GM18909 (cell line): ENCODE results near the gene SEPHS2.
A peak's percentile ranks its signal among the peaks of the same experiment; 100 is the strongest.
"Not testable (repeated sequence)": the region's sequence is repeated elsewhere in the genome, so short reads cannot be mapped to it uniquely, and the experiment has no call there.

Experiments used
- ATAC-seq: cut with Tn5 transposase; IDR thresholded peaks from one replicate; pipeline ENCODE4 v1.9.1; 2021; ENCODE audit warnings: mild to moderate bottlenecking; ENCODE audit not compliant: unreplicated experiment, poor library complexity

The SEPHS2 gene

GRCh38 chr16:30401768-30402425 lies 43.8 kb downstream of the SEPHS2 start:
- no peak for ATAC-seq

DNA sequence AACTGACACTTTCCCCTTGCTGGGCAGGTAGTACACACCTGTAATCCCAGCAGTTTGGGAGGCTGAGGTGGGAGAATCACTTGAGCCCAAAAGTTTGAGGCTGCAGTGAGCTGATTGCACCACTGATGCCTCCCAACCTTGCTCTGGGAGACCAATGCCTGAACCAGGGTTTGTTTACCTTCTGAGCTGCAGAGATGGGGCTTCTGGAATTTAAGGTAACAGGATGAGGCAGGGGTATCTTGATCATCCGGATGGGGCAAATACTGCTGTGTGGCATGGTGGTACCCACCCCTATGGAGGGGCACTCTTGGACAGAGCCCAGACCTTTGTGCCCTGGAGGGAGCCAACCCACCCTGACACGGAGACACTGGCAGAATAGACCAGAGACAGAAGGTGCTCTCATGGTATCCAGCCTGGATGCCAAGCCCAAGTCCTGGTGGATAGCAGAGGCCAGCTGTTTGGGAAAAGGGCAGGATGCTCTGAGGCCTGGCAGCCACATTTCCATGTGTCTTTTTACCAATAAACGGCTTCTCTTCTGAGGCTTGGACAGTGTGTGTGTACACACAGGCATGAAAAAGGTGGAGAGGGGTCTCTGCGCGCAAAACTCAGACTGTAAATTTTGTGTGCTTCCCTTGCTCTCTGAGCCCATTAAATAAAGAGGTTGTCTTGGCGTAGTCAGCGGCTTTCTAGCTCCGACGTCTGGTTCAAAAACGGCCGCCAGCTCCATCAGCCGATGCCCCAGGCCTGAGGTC lies 46.1 kb downstream of the SEPHS2 start:
- no peak for ATAC-seq

DNA sequence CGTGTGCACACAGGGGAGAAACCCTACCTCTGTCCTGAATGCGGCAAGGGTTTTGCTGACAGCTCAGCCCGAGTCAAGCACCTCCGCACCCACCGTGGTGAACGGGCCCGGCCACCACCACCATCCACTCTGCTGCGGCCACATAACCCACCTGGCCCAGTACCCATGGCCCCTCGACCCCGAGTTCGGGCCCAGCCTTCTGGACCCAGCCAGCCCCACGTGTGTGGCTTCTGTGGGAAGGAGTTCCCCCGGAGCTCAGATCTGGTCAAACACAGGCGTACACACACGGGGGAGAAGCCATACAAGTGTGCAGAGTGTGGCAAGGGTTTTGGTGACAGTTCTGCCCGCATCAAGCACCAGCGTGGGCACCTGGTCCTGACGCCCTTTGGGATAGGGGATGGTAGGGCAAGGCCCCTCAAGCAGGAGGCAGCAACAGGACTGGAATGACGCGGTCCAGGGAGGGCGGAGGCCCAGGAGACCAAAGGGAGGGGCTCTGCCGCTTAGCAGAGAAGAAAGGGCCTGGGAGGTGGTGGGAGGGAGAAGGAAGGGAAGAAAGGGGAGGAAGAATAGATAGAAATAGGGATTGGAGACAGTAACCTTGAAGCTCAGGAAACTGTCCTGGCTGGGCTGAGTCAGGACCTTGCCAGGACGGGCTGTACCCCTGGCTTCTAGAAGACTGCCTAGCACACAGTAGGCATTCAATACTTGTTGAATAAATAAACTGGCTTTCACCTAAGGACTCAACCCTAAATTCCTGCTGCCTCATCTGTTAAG lies 46.8 kb downstream of the SEPHS2 start:
- ATAC-seq: no peak

GRCh38 chr16:30397776-30398660 lies 47.7 kb downstream of the SEPHS2 start:
- ATAC-seq: no peak

DNA sequence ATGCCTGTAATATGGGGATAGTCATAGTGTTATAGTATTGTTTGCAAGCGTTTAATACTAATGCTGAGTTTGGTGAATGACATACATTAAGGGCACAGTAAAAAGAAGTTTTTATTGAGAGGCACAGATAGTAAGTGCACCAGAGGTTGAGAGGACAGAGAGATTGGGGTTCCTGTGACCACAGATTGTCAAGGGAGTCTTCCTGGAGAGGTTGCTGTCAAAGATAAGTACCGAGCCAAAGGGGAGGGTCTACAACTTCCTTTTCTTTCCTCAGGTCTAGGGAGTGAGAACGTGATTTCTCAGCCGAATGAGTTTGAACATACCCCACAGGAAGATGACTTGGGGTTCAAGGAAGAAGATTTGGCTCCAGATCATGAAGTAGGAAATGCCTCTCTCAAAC lies 48.6 kb downstream of the SEPHS2 start:
- ATAC-seq: no peak

GRCh38 chr16:30396627-30397026 lies 49.0 kb downstream of the SEPHS2 start:
- ATAC-seq: not testable (repeated sequence)

DNA sequence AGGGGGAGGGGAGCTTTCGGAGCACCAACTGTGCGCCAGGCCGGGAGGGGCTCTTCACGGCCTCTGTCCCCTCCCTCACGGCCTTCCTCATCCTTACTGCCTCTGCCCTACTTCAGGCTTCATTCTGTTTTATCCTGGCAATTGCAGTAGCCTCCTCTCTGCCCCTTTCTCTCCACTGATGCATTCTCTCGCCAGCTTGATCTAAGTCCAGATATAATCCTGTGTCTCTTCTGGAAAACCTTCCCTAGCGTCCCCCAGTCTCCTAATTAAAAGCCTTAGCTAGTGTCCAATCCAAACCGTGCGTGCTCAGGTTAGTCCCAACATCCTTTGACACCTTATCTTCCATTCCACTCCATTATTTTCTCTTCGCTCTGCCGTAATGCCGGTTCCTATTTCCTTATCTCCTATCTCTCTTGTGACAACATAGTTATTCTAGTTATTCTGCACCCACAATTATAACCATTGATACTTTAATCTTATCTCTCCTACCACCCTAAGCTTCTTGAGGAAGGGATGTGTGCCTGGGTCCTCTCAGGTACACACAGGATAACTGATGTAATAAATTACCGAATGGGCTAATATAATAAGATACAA lies 49.6 kb downstream of the SEPHS2 start:
- no peak for ATAC-seq

DNA sequence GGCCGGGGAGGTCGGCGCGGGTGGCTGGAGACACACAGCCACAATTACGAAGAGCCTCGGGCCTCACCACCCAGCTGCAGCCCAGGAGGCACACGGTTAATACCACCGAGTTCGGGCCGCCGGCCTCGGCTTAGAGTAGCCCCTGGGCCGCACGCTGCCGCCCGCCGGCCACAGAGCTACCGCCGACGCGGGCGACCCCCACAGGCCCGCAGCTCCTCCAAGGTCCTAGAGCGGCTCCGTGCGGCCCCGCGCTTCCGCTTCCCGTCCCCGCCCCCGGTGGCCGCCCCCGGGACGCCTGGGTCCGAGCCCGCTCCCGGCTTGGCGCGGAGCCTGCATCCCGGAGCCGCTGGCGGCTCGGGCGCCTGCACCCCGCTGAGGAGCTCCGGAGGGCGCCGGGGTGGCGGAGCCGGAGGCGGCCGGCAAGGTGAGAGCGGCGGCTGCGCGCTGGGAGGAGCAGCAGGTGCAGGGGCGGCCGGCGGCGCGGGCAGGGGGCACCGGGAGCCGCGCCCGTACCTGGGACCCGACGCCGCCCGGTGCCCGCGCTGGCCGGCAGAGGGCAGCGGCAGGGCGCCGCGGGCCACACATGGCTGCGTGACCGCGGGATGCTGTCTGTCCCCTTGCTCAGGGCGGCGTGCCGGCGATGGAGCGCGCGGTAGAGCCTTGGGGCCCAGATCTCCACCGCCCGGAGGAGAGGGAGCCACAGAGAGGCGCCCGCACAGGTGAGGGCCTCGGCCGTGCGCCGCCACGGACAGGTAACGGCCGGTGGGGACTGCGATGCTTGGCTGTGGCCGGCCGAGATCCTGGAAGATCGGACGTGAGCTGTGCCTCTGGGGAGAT lies 50.3 kb downstream of the SEPHS2 start, which contains the start of gene ZNF48:
Gene ZNF48 (plus strand): TSS at position 266 of the 837 bp plus-strand sequence. CDS start 375 bp downstream, at position 641.
- ATAC-seq: peak; percentile 66

GRCh38 chr16:30394592-30395154 lies 51.0 kb downstream of the SEPHS2 start:
- no peak for ATAC-seq
